Left renal pelvis (tissue), 4 donors: Measurements from ENCODE around the gene KIN. TPM values are rescaled to one million over a fixed set of nuclear protein-coding genes. Genes with fewer than 3 reads are reported as not detected.
"Not testable (repeated sequence)": the region's sequence is repeated elsewhere in the genome, so short reads cannot be mapped to it uniquely, and the experiment has no call there.

Experiments used
- DNase-seq, 4 donors: peaks; one replicate each; pipeline ENCODE4 v3.0.0-alpha.2; 2013; ENCODE audit warnings: low read depth in 4 of 4, low spot score in 3 of 4
- polyA plus RNA-seq, 4 donors: library from polyadenylated mRNA; unstranded; fragments of 120-200 nt; gene quantifications; one replicate each; pipeline ENCODE4 v1.2.1, GENCODE V29; 2013; ENCODE audit not compliant: insufficient read length in 4 of 4

The KIN gene
- polyA plus RNA-seq, 4 donors, result 19.1 to 24.4 (median 21.4) TPM

DNA sequence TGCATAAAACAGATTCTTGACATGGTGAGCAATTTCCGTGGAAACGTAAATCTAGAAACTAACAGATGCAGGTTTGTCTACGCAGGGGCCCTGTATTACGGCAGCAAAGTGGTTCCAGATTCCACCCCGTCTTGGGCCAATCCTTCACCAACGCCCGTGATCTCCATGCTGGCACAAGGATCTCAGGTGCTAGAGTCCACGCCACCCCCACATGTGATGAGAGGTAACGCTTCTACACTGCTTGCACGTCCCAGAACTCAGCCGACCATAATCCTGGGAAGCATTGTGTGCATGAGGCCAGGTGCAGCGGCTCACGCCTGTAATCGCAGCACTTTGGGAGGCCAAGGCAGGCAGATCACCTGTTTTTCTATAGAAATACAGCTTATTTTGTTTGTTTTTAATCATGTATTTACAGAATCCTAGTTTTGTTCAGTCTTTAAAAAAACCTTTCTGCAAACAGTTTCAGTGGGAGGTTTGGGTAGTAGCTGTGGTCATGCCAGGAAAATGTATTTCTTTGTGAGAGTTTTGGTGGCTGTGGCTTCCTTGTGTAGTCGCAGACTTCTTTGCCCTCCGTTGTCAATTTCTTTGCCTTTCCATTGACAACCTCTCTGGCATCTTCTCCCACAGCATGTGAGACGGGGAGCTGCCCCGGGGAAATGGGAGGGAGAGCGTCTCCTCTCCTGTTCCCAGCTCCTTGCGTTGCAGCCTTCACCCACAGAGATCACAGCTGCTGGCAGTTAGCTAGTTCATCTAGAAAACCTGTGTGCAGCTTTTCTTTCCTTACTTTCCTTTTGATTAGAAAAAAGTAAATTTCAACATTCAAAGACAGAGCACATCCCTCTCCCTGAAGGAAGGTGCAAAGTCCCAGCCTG is 49.0 kb downstream of the KIN start:
- DNase-seq, result no peak

DNA sequence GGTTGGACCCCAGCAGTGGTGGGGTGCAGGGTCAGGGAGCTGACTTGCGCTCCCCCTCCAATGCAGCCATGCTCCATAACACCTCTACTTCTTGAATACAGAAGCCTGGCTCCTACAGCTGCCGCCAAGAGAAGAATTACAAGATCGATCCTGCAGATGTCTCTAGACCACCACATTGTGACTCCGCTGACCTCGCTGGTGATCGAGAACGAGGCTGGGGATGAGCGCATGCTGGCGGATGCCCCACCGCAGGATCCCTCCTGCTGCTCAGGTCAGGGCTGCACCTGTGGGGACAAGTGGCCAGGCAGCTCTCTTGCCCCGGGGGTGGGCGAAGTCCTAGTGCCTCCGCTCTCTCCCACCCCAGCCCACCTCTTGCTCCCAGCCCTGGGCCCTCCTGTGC is 53.0 kb downstream of the KIN start:
- DNase-seq, result no peak

DNA sequence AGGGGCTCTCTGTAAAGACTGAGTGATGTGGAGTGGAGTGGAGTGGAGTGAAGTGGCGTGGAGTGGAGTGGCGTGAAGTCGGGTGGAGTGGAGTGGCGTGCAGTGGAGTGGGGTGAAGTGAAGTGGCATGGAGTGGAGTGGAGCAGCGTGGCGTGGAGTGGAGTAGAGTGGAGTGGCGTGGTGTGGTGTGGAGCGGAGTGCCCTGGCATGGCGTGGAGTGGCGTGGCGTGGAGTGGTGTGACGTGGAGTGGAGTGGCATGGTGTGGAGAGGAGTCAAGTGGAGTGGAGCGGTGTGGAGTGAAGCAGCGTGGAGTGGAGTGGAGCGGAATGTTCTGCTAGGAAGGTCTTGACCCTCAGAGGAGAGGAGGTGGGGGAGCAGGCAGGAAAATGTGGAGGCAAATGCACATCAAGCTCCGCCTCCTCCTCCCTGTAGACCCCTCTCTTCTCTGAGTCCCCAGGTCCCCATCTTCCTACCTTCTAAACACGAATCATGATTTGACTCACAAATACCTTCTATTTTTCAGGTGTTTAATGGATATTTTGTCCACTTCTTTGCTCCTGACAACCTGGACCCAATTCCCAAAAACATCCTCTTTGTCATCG is 64.8 kb downstream of the KIN start:
- no peak for DNase-seq

DNA sequence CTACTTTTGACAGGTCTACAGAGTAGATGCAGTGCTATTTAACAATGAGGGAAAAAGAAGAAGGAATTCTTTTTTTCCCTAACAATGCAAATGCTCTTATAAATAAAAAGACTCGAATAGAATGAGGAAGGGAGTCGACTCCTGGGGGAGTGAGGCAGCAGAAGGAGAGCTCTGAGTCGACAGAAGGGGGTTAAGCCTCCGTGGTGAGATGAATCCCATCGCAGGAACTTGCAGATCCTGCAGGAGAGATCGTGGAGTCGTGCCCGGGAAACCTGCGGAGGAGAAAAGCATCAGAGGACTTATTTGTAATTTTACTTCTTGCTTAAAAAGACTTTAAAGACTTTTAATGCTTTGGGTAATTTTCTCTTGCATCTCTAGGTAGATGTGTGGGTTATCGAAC is 67.3 kb downstream of the KIN start:
- DNase-seq, result no peak

DNA sequence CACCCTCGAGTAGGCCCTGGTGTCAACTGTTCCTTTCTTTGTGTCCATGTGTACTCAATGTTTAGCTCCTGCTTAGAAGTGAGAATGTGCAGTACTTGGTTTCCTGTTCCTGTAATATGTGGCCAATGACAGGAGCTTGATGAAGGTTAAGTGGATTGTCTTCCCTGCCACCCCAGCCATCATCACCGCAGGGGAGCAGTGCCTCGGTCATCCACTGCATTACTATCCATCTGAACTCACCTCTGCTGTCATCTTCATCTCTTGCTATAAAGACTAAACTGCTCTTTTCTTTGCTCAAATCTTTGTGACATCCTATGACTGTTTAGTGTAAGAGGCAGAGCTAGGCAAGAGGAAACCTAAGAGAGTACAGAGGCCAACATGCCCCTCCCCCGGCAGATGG is 69.1 kb downstream of the KIN start:
- DNase-seq, result no peak

DNA sequence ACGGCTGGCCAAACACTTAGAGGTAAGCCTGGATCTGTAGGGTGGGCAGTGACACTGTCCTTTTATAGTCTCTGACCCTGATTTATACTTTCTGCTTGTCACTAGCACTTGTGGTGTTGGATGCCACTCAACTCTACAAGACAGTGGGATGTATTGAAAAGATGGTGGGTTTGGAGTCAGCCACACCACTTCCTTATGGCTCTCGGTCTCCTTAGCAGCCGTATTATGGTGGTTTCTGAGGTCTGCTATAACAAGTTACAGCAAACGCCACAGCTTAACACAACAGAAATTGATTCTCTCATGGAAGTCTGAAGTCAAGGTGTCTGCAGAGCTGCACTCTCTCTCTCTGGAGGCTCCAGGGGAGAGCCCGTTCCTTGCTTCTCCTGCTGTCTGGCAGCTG is 70.0 kb downstream of the KIN start:
- DNase-seq, result no peak

DNA sequence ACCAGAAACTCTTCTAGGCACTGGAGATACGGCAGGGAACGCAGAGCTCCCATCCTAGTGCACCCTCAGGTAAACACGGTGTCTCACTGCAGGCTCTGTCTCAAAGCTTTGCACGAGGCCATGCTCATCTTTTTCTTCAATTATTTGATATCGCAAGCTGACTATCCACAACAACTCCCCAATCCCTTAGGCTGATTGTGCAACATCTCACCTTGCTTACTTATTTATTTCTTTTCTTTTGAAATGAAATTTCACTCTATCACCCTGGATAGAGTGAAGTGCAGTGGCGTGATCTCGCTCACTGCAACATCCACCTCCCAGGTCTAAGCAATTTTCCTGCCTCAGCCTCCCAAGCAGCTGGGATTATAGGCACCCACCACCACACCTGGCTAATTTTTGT is 72.3 kb downstream of the KIN start:
- no peak for DNase-seq

DNA sequence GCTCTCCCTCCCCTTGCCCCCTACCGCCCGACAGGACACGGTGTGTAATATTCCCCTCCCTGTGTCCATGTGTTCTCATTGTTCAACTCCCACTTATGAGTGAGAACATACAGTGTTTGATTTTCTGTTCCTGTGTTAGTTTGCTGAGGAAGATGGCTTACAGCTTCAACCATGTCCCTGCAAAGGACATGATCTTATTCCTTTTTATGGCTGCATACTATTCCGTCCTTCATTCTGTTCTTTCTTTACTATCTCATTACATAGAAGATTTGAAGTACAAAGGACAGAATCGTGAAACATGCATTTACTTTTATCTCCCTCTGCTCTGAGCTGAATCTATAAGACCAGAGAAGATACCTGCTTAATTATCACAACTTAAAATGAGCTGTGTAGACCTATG is 76.7 kb downstream of the KIN start:
- DNase-seq, result not testable (repeated sequence)

DNA sequence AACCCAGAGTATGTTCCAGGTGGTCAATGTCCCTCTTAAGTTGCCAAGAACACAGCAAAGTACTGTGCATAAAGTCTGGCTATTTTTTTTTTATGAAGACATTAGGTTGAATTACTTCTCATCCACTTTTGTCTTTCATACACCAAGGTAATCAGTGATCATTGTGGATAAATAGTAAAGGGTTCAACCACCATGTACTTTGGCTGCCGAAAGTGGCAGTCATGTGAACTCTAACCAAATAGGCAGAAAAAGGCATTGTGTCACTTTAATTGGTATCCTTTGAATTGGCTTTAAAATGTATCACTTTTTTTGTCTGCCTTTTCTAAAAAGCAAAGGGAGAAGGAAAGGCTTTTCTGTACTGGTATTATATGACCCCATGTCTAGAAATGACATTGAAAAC is 77.3 kb downstream of the KIN start:
- no peak for DNase-seq

DNA sequence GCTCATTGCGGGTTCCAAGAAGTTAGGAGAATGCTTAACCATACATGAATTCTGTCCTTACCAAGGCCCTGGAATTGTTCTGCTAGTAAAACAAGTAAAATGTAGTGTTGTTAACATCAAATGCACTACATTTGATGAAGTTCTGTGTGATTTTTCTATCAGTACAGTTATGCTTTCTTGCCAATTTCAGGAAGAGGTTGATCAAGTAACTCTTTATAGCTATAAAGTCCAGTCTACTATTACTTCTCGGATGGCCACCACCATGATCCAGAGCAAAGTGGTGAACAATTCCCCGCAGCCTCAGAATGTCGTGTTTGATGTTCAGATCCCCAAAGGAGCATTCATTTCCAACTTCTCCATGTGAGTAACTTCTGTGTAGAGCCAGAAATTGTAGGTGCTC is 79.0 kb downstream of the KIN start:
- DNase-seq, result no peak

DNA sequence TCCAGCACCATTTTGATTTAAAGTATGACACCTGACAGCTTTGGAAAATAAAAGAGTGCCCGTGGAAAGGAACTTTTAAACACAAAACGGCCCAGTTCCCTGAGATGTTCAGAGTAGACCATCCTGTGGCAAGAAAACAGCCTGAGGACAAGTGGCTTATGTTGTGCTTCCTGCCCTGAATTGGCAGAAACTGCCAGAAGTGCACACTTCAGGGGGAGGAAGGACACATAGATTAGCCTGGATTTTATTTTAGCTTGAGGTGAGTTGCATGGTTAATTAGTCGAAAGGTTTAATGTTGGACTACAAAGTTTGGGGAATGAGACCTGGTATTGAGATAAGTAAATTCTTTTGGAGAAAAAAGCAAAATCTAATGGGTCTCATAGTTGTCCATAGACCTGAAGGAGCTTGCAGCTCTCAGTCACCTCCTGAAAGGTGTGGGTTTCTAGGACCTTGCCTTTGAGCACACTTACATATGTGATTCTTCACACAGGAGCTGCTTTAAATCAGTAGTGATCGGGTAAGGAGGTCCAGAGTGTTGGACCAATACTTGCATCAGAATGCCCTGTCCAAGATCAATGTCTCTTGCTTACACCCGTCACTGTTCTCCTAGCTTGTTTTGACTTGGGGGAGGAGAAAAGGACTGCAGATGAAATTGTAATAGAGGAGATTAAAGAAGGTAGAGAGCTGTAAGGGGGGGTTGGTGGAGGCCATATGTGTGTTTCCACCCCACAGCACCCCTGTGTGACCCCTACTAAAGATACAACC is 79.8 kb downstream of the KIN start:
- no peak for DNase-seq

DNA sequence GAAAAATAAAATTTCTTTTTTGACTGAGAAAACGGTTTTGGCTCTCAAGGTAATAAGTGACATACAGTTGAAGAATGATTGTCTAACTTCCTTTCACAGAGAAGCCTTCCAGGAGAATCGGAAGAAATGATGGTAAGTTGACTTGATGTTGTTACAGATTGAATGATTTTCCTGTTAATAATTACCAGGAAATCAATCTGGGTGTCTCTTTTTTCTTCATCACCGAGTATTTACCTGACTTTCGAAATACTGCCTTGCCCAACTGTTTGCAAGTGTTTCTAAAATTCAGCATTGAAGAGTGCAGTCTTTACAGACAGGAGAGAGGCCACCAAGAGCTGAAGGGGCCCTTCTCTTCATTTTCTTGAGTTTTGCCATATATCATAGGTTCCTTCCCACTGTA is 80.7 kb downstream of the KIN start:
- DNase-seq, result no peak

DNA sequence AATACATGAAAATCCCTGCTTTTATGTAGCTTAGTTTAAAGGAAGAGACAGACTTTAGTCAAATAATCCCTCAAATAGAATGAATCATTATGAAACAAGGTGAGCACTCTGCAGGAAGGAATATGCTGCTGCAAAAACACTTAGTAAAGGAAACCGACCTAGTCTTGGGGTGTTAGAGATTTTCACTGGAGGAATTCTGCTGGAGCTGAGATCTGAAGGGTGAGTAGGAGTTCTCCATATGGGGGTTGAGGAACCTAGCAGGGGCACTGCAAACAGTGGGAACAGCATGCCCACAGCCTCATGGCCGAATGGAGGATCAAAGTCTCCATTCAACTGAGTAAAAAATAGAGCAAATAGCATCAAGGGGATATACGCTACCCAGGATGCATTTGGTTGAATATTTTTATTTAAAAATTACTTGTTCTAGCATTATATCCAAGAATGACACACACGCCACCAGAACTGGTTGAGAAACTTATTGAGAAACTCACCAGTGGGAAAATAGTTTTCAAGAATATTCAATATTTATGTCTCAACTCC is 81.2 kb downstream of the KIN start:
- no peak for DNase-seq

DNA sequence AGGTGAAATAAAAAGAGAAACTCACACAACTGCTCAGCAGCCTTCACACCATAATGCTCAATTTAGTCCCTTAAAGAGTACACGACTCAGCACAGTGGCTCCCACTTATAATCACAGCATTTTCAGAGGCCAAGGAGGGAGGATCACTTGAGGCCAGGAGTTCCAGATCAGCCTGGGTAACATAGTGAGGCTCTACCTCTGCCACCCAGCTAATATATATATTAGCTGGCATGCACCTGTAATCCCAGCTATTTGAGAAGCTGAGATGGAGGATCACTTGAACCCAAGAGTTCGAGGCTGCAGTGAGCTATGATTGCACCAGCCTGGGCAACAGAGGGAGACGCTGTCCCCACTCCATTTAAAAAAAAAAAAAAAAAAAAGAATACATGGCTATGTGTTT is 82.5 kb downstream of the KIN start:
- no peak for DNase-seq

DNA sequence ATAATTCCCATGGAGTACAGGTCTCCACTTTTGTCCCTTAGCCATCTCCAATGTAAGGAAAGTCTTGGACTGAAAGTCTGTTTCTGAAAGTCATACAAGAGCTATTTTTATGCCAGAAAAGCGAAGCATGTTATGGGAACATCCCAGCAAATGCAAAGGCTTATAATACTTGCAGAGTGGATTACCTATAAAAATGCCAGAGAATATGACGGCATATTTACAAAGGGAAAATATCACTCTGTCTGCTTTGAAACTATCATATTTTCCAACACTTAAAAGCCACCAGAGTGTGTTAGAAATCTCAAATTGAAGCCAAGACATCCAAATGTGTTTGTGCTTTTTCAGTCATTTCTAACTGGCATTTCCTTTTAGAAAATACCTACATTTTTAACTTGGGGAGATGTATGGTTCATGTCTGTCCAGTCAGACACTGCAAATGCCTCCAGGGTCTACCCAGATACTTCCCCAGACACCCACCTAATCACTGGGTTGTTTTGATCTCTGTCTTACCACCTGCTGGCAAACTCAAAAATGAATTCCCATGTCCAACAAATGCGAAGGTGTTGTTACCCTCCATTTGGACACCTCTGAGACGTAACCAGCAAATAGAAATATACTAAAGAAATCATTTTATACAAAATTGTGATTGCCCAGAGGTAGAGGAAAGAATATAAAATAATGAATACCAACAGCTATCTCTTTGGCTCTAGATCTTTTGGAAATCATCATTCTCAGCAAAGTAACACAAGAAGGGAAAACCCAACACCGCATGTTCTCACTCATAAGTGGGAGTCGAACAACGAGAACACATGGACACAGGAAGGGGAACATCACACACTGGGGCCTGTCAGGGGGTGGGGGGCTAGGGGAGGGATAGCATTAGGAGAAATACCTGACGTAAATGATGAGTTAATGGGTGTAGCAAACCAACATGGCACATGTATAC is 83.4 kb downstream of the KIN start:
- DNase-seq, result no peak

DNA sequence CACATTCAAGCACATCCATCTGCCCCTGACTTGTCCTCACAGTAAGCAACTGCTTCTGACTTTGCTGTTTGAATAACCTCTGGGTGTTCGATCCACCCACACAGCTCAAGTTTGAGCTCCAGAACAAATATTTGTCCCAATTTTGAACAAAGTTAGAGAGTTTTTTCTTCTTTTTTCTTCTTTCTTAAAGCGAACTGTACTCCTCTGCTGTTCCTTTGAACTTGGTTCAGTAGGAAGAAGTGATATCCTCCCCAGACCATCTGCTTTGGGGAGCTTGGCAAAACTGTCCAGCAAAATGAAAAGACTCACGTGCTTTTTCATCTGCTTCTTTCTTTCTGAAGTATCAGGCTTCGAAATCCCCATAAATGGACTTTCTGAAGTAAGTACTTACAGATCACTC is 84.7 kb downstream of the KIN start, which contains the start of gene ITIH2:
ITIH2 (plus strand) TSS at position 177 of the 400 bp plus-strand sequence; CDS start at position 296, 119 bp downstream.
- DNase-seq, result no peak

DNA sequence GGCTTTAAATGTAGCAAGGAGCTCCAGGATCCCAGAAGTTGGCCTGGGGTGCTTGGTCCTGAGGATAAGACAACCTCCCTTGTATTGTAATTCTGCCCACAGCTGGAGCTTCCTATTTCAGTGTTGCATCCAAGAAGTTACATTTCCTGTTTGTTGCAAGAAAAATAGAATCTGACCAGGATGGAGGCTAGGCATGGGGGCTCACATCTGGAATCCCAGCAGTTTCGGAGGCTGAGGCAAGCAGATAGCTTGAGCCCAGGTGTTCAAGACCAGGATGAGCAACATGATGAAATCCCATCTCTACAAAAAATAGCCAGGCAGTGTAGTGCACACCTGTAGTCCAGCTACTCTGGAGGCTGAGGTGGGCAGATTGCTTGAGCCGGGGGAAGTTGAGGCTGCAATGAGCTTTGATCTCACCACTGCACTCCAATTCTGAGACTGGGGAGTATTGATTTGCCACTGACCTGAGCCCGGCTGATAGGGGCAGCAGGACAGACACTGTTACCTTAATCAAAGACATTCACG is 85.4 kb downstream of the KIN start:
- DNase-seq, result no peak

DNA sequence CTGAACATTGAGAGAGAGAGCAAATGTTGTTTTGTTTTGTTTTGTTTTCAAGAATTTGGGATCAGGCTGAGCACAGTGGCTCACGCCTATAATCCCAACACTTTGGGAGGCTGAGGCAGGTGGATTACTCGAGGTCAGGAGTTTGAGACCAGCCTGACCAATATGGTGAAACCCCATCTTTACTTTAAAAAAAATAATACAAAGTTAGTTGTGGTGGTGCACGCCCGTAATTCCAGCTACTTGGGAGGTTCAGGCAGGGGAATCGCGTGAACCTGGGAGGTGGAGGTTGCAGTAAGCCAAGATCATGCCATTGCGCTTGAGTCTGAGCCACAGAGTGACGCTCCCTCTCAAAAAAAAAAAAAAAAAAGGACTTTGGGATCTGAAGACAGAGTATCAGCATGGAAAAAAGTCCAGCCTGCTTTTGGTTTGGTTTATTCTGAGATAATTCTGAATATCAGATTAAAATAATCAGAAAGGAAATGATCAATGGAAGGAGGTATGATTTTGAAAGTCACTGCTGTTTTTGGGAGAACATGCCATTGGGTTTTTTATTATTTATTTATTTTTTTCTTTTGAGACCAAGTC is 86.5 kb downstream of the KIN start:
- no peak for DNase-seq
